ENCODE data around the gene PKM.

GRCh38 chr15:72205896-72206676 lies 24.9 kb downstream of the PKM start:
- TF ChIP-seq CTCF (conservative IDR thresholded peaks at IDR 0.05 in 1 of 2, IDR thresholded peaks at IDR 0.05 in 1 of 2; ENCODE audit: low read depth in 1 of 2, low read length in 2 of 2) (no peak), EZH2 (IDR thresholded peaks at IDR 0.05; ENCODE audit: low read length, missing control alignments) (no peak)
